GM23338 (cell line): ENCODE data around the gene TCERG1L.
"Not testable (repeated sequence)": the region's sequence is repeated elsewhere in the genome, so short reads cannot be mapped to it uniquely, and the experiment has no call there.

Source experiments
- EZH2 ChIP-seq: fragments of 200-600 bp; sonication (generic); IDR thresholded peaks from one replicate; pipeline ENCODE4 v1.8.0; 2017; ENCODE audit warnings: antibody characterized with exemption, mild to moderate bottlenecking, low read depth; ENCODE audit not compliant: unreplicated experiment
- JUNB ChIP-seq: IDR thresholded peaks from one replicate; pipeline ENCODE4 v1.6.1; 2016; ENCODE audit warnings: antibody characterized with exemption; ENCODE audit not compliant: unreplicated experiment
- POLR2AphosphoS5 ChIP-seq: IDR thresholded peaks from 2 replicates; pipeline ENCODE4 v1.6.1; 2016; ENCODE audit warnings: antibody characterized with exemption, low read depth
- REST ChIP-seq: IDR thresholded peaks from one replicate; pipeline ENCODE4 v1.6.1; 2018; ENCODE audit warnings: antibody characterized with exemption; ENCODE audit not compliant: unreplicated experiment
- ZNF114 ChIP-seq: fragments of 250-450 bp; sonication (Bioruptor Pico); IDR thresholded peaks from 2 replicates; pipeline ENCODE4 v1.5.0; 2020; ENCODE audit warnings: mild to moderate bottlenecking, moderate library complexity
- TF ChIP-seq, protein P1 (sequence below), 2 experiments: fragments of 200-600 bp in 1 of 2; sonication (generic) in 1 of 2; conservative IDR thresholded peaks; 2 replicates each; pipeline versions ENCODE4 v1.5.1 to v1.6.1; 2016 to 2017; ENCODE audit warnings: antibody characterized with exemption in 2 of 2, low read depth in 2 of 2, mild to moderate bottlenecking in 2 of 2, moderate library complexity in 1 of 2

DNA sequence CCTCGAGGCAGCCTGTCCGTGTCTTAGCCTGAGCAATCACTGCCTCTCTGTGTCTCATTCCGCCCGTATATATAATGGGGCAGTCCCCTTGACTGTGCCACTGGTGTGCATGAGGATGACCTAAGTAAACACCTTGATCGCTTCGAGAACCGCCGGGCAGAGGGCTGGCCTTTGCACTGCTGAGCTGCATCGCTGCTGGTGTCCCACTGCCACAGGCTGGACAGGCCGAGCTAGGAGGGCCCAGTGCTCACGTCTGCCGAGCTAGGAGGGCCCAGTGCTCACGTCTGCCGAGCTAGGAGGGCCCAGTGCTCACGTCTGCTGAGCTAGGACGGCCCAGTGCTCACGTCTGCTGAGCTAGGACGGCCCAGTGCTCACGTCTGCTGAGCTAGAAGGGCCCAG is 232.6 kb downstream of the TCERG1L start:
- TF ChIP-seq REST; JUNB; POLR2AphosphoS5; EZH2; ZNF114 (CRISPR knock-in tag): not testable (repeated sequence)
- TF ChIP-seq, protein P1, sequence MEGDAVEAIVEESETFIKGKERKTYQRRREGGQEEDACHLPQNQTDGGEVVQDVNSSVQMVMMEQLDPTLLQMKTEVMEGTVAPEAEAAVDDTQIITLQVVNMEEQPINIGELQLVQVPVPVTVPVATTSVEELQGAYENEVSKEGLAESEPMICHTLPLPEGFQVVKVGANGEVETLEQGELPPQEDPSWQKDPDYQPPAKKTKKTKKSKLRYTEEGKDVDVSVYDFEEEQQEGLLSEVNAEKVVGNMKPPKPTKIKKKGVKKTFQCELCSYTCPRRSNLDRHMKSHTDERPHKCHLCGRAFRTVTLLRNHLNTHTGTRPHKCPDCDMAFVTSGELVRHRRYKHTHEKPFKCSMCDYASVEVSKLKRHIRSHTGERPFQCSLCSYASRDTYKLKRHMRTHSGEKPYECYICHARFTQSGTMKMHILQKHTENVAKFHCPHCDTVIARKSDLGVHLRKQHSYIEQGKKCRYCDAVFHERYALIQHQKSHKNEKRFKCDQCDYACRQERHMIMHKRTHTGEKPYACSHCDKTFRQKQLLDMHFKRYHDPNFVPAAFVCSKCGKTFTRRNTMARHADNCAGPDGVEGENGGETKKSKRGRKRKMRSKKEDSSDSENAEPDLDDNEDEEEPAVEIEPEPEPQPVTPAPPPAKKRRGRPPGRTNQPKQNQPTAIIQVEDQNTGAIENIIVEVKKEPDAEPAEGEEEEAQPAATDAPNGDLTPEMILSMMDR (conservative IDR thresholded peaks at IDR 0.05; ENCODE audit: low read depth in 2 of 2): not testable (repeated sequence)
